A549 (cell line): ENCODE measurements around the gene WDR3.

ENCODE experiments used
- CHD2 ChIP-seq: fragments of 150-350 bp; IDR thresholded peaks from 2 replicates; pipeline ENCODE4 v1.6.1; 2014; ENCODE audit warnings: low read length; ENCODE audit not compliant: partially characterized antibody
- EHF ChIP-seq: fragments of 250-450 bp; sonication (Bioruptor Pico); IDR thresholded peaks from 2 replicates; pipeline ENCODE4 v1.5.0; 2020; ENCODE audit warnings: mild to moderate bottlenecking
- EP300 ChIP-seq, 2 experiments: fragments of >200 bp; sonication (Bioruptor Twin); formaldehyde crosslinking; IDR thresholded peaks; 2 replicates in 1 of 2; 3 replicates in 1 of 2; pipeline ENCODE4 v1.6.1; 2016 to 2017
- HDAC2 ChIP-seq: fragments of 200-600 bp; sonication (generic); IDR thresholded peaks from 2 replicates; pipeline ENCODE4 v1.6.1; 2016
- NR3C1 ChIP-seq: fragments of >200 bp; sonication (Bioruptor Twin); formaldehyde crosslinking; IDR thresholded peaks from 3 replicates; pipeline ENCODE4 v1.6.1; 2017
- POLR2A ChIP-seq: IDR thresholded peaks from 2 replicates; pipeline ENCODE4 v1.6.1; 2012; ENCODE audit warnings: mild to moderate bottlenecking, low read length
- RAD21 ChIP-seq, 2 experiments: fragments of >200 bp in 1 of 2; sonication (Bioruptor Twin) in 1 of 2; formaldehyde crosslinking in 1 of 2; IDR thresholded peaks in 1 of 2; conservative IDR thresholded peaks in 1 of 2; 2 replicates in 1 of 2; 3 replicates in 1 of 2; pipeline ENCODE4 v1.6.1; 2012 to 2018; ENCODE audit warnings: inconsistent platforms in 1 of 2
- RFX5 ChIP-seq: fragments of 450-650 bp; IDR thresholded peaks from 2 replicates; pipeline ENCODE4 v1.7.1; 2014; ENCODE audit warnings: antibody characterized with exemption, mild to moderate bottlenecking, moderate library complexity
- SMC3 ChIP-seq: fragments of >200 bp; sonication (Bioruptor Twin); formaldehyde crosslinking; IDR thresholded peaks from 3 replicates; pipeline ENCODE4 v1.6.1; 2018; ENCODE audit warnings: inconsistent platforms
- ZSCAN20 ChIP-seq: fragments of 250-450 bp; sonication (Bioruptor Pico); IDR thresholded peaks from 2 replicates; pipeline ENCODE4 v1.8.0; 2022; ENCODE audit warnings: mild to moderate bottlenecking, moderate library complexity
- TF ChIP-seq, protein P1 (sequence below): IDR thresholded peaks from 2 replicates; pipeline ENCODE4 v1.6.1; 2012
- TF ChIP-seq, protein P2 (sequence below): fragments of 450-650 bp; IDR thresholded peaks from 2 replicates; pipeline ENCODE4 v1.6.1; 2014; ENCODE audit warnings: antibody characterized with exemption
- TF ChIP-seq, protein P3 (sequence below): fragments of >200 bp; sonication (Bioruptor Twin); formaldehyde crosslinking; IDR thresholded peaks from 3 replicates; pipeline ENCODE4 v1.5.1; 2016

GRCh38 chr1:117905019-117905418, 24.5 kb upstream of the WDR3 start:
- TF ChIP-seq, protein P1, sequence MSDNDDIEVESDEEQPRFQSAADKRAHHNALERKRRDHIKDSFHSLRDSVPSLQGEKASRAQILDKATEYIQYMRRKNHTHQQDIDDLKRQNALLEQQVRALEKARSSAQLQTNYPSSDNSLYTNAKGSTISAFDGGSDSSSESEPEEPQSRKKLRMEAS, result no peak
- TF ChIP-seq HDAC2 (no peak), ZSCAN20 (no peak), POLR2A (no peak), EP300 (IDR thresholded peaks at IDR 0.05) (no peak), CHD2 (no peak), EHF (CRISPR knock-in tag) (no peak), NR3C1 (no peak), SMC3 (no peak), RFX5 (no peak), RAD21 (conservative IDR thresholded peaks at IDR 0.05 in 1 of 2, IDR thresholded peaks at IDR 0.05 in 1 of 2) (no peak)
- TF ChIP-seq, protein P2, sequence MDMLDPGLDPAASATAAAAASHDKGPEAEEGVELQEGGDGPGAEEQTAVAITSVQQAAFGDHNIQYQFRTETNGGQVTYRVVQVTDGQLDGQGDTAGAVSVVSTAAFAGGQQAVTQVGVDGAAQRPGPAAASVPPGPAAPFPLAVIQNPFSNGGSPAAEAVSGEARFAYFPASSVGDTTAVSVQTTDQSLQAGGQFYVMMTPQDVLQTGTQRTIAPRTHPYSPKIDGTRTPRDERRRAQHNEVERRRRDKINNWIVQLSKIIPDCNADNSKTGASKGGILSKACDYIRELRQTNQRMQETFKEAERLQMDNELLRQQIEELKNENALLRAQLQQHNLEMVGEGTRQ, result no peak
- TF ChIP-seq, protein P3, sequence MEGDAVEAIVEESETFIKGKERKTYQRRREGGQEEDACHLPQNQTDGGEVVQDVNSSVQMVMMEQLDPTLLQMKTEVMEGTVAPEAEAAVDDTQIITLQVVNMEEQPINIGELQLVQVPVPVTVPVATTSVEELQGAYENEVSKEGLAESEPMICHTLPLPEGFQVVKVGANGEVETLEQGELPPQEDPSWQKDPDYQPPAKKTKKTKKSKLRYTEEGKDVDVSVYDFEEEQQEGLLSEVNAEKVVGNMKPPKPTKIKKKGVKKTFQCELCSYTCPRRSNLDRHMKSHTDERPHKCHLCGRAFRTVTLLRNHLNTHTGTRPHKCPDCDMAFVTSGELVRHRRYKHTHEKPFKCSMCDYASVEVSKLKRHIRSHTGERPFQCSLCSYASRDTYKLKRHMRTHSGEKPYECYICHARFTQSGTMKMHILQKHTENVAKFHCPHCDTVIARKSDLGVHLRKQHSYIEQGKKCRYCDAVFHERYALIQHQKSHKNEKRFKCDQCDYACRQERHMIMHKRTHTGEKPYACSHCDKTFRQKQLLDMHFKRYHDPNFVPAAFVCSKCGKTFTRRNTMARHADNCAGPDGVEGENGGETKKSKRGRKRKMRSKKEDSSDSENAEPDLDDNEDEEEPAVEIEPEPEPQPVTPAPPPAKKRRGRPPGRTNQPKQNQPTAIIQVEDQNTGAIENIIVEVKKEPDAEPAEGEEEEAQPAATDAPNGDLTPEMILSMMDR, result no peak
